ENCODE measurements around the gene CPNE2. TPM values are rescaled to one million over a fixed set of nuclear protein-coding genes. Genes with fewer than 3 reads are reported as not detected.

CPNE2 gene
- total RNA-seq, 1 donor from 2014 or later = 40.6 TPM

GRCh38 chr16:57196286-57196685 lies 103.9 kb downstream of the CPNE2 start:
- DNase-seq = no peak

GRCh38 chr16:57196753-57197152 lies 104.4 kb downstream of the CPNE2 start:
- no peak for DNase-seq

Other genes with a start within 250 kb of the CPNE2 start
- not detected for gene SLC12A3, start 227.4 kb upstream of the CPNE2 start, total RNA-seq
- gene HERPUD1, start 160.4 kb upstream of the CPNE2 start, total RNA-seq = 49.8 TPM
- 0.62 TPM for gene CETP, start 130.6 kb upstream of the CPNE2 start, total RNA-seq
- 2.0 TPM for gene NLRC5, start 103.0 kb upstream of the CPNE2 start, total RNA-seq
- 104 TPM for gene PSME3IP1, start 93.5 kb downstream of the CPNE2 start, total RNA-seq
- 75.5 TPM for gene RSPRY1, start 93.7 kb downstream of the CPNE2 start, total RNA-seq
- 81.4 TPM for gene ARL2BP, start 152.7 kb downstream of the CPNE2 start, total RNA-seq
- 1.2 TPM for gene PLLP, start 192.1 kb downstream of the CPNE2 start, total RNA-seq